ACC112 (cell line): ENCODE measurements around the gene AP3D1.
A peak's percentile ranks its signal among the peaks of the same experiment; 100 is the strongest.

Source experiments
- H2AFZ ChIP-seq: fragments of 200-600 bp; sonication (generic); one replicate; pipeline ENCODE4 v1.6.0; 2017; ENCODE audit warnings: antibody characterized with exemption, low read length; ENCODE audit not compliant: unreplicated experiment
- H3K27ac ChIP-seq: fragments of 200-600 bp; sonication (generic); 2 replicates; pipeline ENCODE4 v1.5.1; 2014; ENCODE audit warnings: low read depth, mild to moderate bottlenecking, antibody characterized with exemption, low read length, moderate library complexity
- H3K27me3 ChIP-seq: fragments of 200-600 bp; sonication (generic); 2 replicates; pipeline ENCODE4 v1.6.1; 2014; ENCODE audit warnings: mild to moderate bottlenecking, antibody characterized with exemption, low read length, moderate library complexity, mixed read lengths; ENCODE audit not compliant: insufficient read depth
- H3K36me3 ChIP-seq: fragments of 200-600 bp; sonication (generic); 2 replicates; pipeline ENCODE4 v1.6.1; 2016; ENCODE audit warnings: mild to moderate bottlenecking, antibody characterized with exemption, low read length, moderate library complexity, mixed read lengths; ENCODE audit not compliant: insufficient read depth
- H3K4me1 ChIP-seq: fragments of 200-600 bp; sonication (generic); one replicate; pipeline ENCODE4 v1.6.1; 2016; ENCODE audit warnings: low read length, mixed read lengths; ENCODE audit not compliant: insufficient read depth, unreplicated experiment, control insufficient read depth
- H3K4me3 ChIP-seq: fragments of 200-600 bp; sonication (generic); 2 replicates; pipeline ENCODE4 v1.5.1; 2014; ENCODE audit warnings: mild to moderate bottlenecking, low read depth, low read length
- H3K79me2 ChIP-seq: fragments of 200-600 bp; sonication (generic); one replicate; pipeline ENCODE4 v1.6.0; 2016; ENCODE audit warnings: low read length; ENCODE audit not compliant: control insufficient read depth, unreplicated experiment, insufficient read depth

Gene AP3D1

GRCh38 chr19:2064395-2064787 is 87.0 kb downstream of the AP3D1 start:
- H3K79me2 ChIP-seq, result no peaks in the 10 kb centered on the region
- no peaks in the 10 kb centered on the region for H3K27me3 ChIP-seq
- H3K36me3 ChIP-seq, result no peaks in the 10 kb centered on the region
- H3K4me3 ChIP-seq, result no peak overlapping the region
- H3K27ac ChIP-seq, result no peak overlapping the region
- H2AFZ ChIP-seq, result no peak overlapping the region
- H3K4me1 ChIP-seq, result peaks cover 19% of the 10 kb centered on the region

GRCh38 chr19:2063824-2064223 is 87.5 kb downstream of the AP3D1 start:
- no peak overlapping the region for H3K27ac ChIP-seq
- no peaks in the 10 kb centered on the region for H3K27me3 ChIP-seq
- no peaks in the 10 kb centered on the region for H3K79me2 ChIP-seq
- H3K4me3 ChIP-seq, result no peak overlapping the region
- peaks cover 25% of the 10 kb centered on the region for H3K4me1 ChIP-seq
- H2AFZ ChIP-seq, result no peak overlapping the region
- no peaks in the 10 kb centered on the region for H3K36me3 ChIP-seq

- Histone ChIP-seq H3K27ac (no peak overlapping the region), H3K4me1 (peaks cover 25% of the 10 kb centered on the region), H3K36me3 (no peaks in the 10 kb centered on the region), H3K4me3 (no peak overlapping the region), H3K27me3 (no peaks in the 10 kb centered on the region), H3K79me2 (no peaks in the 10 kb centered on the region), H2AFZ (no peak overlapping the region)
Observed at GRCh38 chr19:2062770-2063169, 88.6 kb downstream of the AP3D1 start.

- H3K27ac ChIP-seq, result no peak overlapping the region
- H3K4me3 ChIP-seq, result peak overlapping the region; percentile 74
Observed at GRCh38 chr19:2062389-2062729, 89.0 kb downstream of the AP3D1 start.

GRCh38 chr19:2061495-2062388 is 89.6 kb downstream of the AP3D1 start:
- Histone ChIP-seq H3K79me2 (no peaks in the 10 kb centered on the region), H3K27me3 (no peaks in the 10 kb centered on the region), H2AFZ (peak overlapping the region; percentile 48), H3K4me1 (peaks cover 25% of the 10 kb centered on the region), H3K4me3 (peak overlapping the region; percentile 74), H3K27ac (peak overlapping the region; percentile 94), H3K36me3 (no peaks in the 10 kb centered on the region)

More at GRCh38 chr19:2062389-2062729, 89.0 kb downstream of the AP3D1 start:
- H3K27me3 ChIP-seq, result no peaks in the 10 kb centered on the region
- H3K79me2 ChIP-seq, result no peaks in the 10 kb centered on the region
- H2AFZ ChIP-seq, result no peak overlapping the region
- peaks cover 25% of the 10 kb centered on the region for H3K4me1 ChIP-seq
- H3K36me3 ChIP-seq, result no peaks in the 10 kb centered on the region

GRCh38 chr19:2060884-2061494 is 90.4 kb downstream of the AP3D1 start:
- Histone ChIP-seq H3K27me3 (no peaks in the 10 kb centered on the region), H3K79me2 (no peaks in the 10 kb centered on the region), H3K4me1 (peaks cover 29% of the 10 kb centered on the region), H3K36me3 (no peaks in the 10 kb centered on the region), H2AFZ (no peak overlapping the region), H3K27ac (peak overlapping the region; percentile 94), H3K4me3 (peak overlapping the region; percentile 74)

GRCh38 chr19:2059422-2060201 is 91.8 kb downstream of the AP3D1 start:
- peak overlapping the region; percentile 94 for H3K27ac ChIP-seq
- H2AFZ ChIP-seq, result no peak overlapping the region
- H3K79me2 ChIP-seq, result no peaks in the 10 kb centered on the region
- peak overlapping the region; percentile 74 for H3K4me3 ChIP-seq
- H3K27me3 ChIP-seq, result no peaks in the 10 kb centered on the region
- H3K4me1 ChIP-seq, result peaks cover 37% of the 10 kb centered on the region
- H3K36me3 ChIP-seq, result no peaks in the 10 kb centered on the region

GRCh38 chr19:2058570-2059421 is 92.6 kb downstream of the AP3D1 start:
- H3K27me3 ChIP-seq, result no peaks in the 10 kb centered on the region
- H3K36me3 ChIP-seq, result no peaks in the 10 kb centered on the region
- no peak overlapping the region for H2AFZ ChIP-seq
- H3K79me2 ChIP-seq, result no peaks in the 10 kb centered on the region
- no peak overlapping the region for H3K4me3 ChIP-seq
- peaks cover 37% of the 10 kb centered on the region for H3K4me1 ChIP-seq
- peak overlapping the region; percentile 94 for H3K27ac ChIP-seq

- Histone ChIP-seq H3K4me3 (no peak overlapping the region), H3K4me1 (peaks cover 37% of the 10 kb centered on the region), H3K79me2 (no peaks in the 10 kb centered on the region), H3K27me3 (no peaks in the 10 kb centered on the region), H2AFZ (no peak overlapping the region), H3K27ac (no peak overlapping the region; the same call in 1 of the 2 replicates), H3K36me3 (no peaks in the 10 kb centered on the region)
Observed at GRCh38 chr19:2057484-2058469, 93.6 kb downstream of the AP3D1 start.
